Heart right ventricle (tissue), 16 donors: Measurements from ENCODE around the gene MARCKSL1. TPM values are rescaled to one million over a fixed set of nuclear protein-coding genes. Genes with fewer than 3 reads are reported as not detected.
A peak's percentile ranks its signal among the peaks of the same experiment; 100 is the strongest.

Source experiments
- ATAC-seq, 8 donors: fragments of 200-7000 bp; cut with Tn5 transposase; one replicate each; pipeline ENCODE4 v1.9.1; 2020; ENCODE audit warnings: mild to moderate bottlenecking in 8 of 8, moderate library complexity in 8 of 8, moderate number of reproducible peaks in 1 of 8
- DNase-seq, 2 donors: peaks; one replicate each; pipeline ENCODE4 v3.0.0-alpha.2; 2020
- H3K27ac ChIP-seq, 10 donors: fragments of 200-600 bp; sonication (generic) in 2 of 10; one replicate each; pipeline versions ENCODE4 v1.5.0 to v1.8.0; 2020 to 2022; ENCODE audit warnings: mild to moderate bottlenecking in 3 of 10
- H3K27me3 ChIP-seq, 7 donors: fragments of 200-600 bp; one replicate each; pipeline ENCODE4 v1.8.0; 2021 to 2022; ENCODE audit warnings: mild to moderate bottlenecking in 2 of 7
- H3K36me3 ChIP-seq, 9 donors: fragments of 200-600 bp; sonication (generic) in 1 of 9; one replicate each; pipeline versions ENCODE4 v1.5.0 to v1.8.0; 2020 to 2022; ENCODE audit warnings: mild to moderate bottlenecking in 2 of 9
- H3K4me1 ChIP-seq, 9 donors: fragments of 200-600 bp; sonication (generic) in 1 of 9; one replicate each; pipeline versions ENCODE4 v1.5.0 to v1.8.0; 2020 to 2022; ENCODE audit warnings: mild to moderate bottlenecking in 4 of 9
- H3K4me3 ChIP-seq, 10 donors: fragments of 200-600 bp; sonication (generic) in 2 of 10; one replicate each; pipeline versions ENCODE4 v1.5.0 to v1.8.0; 2020 to 2022; ENCODE audit warnings: mild to moderate bottlenecking in 7 of 10, moderate library complexity in 2 of 10
- H3K9me3 ChIP-seq, 11 donors: fragments of 200-600 bp in 10 of 11; sonication (generic) in 2 of 11; one replicate each; pipeline versions ENCODE4 v1.5.0 to v1.8.0; 2013 to 2022; ENCODE audit warnings: mild to moderate bottlenecking in 2 of 11, control low read depth in 1 of 11, moderate library complexity in 1 of 11
- CTCF ChIP-seq, 9 donors: fragments of 200-600 bp; sonication (generic) in 2 of 9; IDR thresholded peaks; one replicate each; pipeline versions ENCODE4 v1.5.0 to v1.8.0; 2021 to 2022; ENCODE audit warnings: antibody characterized with exemption in 9 of 9, mild to moderate bottlenecking in 5 of 9, moderate library complexity in 1 of 9
- WGBS, 2 donors: extraction: QIAGEN DNeasy Blood & Tissue Kit; methylation state at CpG; one replicate each; pipeline ENCODE4 v1.1.7; 2013; ENCODE audit warnings: inconsistent platforms in 1 of 2; 5-methylcytosine and 5-hydroxymethylcytosine counted together
- intact Hi-C, 10 donors: fragments of 100-400 bp; cut with DNase I; formaldehyde crosslinking; loops; one replicate each; pipeline versions ENCODE4 v1.11.1 to v1.14.2; 2022
- polyA plus RNA-seq, 2 donors: library from polyadenylated mRNA; stranded (reverse); fragments of 200-250 nt; gene quantifications; one replicate each; pipeline ENCODE4 v1.2.3, GENCODE V29; 2013
- total RNA-seq, 10 donors: library from RNA; stranded (reverse); fragmentation: NEBNext Ultra II Directional in 3 of 10; extraction: Animal tissue kit (Norgen Biotek cat#: 25700) in 3 of 10; gene quantifications; one replicate each; pipeline versions ENCODE4 v1.2.1 to v1.2.4, GENCODE V29; 2021 to 2023
- donor health status: Arrhythmogenic right ventricular cardiomyopathy.
- donor health status: ischemic (EF 13 %, LVEDD 7.1; RV severe dilation, severe dysfunction).
- donor health status: healthy with polysubstance abuse.
- donor health status: DM: no; HTN: yes; CAD: no.
- donor health status: DM: no; HTN: no; CAD: no.
- donor health status: ischemic (EF 25% LVEDD 6.9; RV normal size, moderate dysfunction).
- donor health status: ischemic (EF 25% LVEDD 5.7; RV mildly dilated, moderate dysfunction).
- donor health status: healthy.
- donor health status: DM: yes; HTN: yes; CAD: no.
- donor health status: Ischemic cardiomyopathy.
- donor health status: ischemic (EF 35%, LVEDD 5.7; RV mildly dilated, moderate dysfunction).
- donor health status: nonischemic (EF 11% LVEDD 7.7; RV severe dilation, severe dysfunction).
- donor health status: DM: yes; HTN: yes; CAD: no.
- donor health status: PGD.
- donor health status: ischemic (EF 29% LVEDD 5.4; RV normal size, mild dysfunction).
- donor health status: nonischemic (EF 23%, LVEDD 6.1; RV moderate dilation, normal function).

The MARCKSL1 gene
- total and polyA plus RNA-seq, 12 donors = 6.3 to 61.1 (median 16.2) TPM

- Histone ChIP-seq H3K36me3 (peaks cover 0 to 76% (median 51%) of the 10 kb centered on the region in 9 donors), H3K9me3 (no peaks in the 10 kb centered on the region), H3K4me3 (no peak overlapping the region), H3K4me1 (peaks cover 7 to 19% (median 16%) of the 10 kb centered on the region in 9 donors), H3K27me3 (peaks cover 0 to 18% (median 0%) of the 10 kb centered on the region in 7 donors), H3K27ac (no peak overlapping the region)
- DNase-seq = no peak
- 84 to 85% methylated on average over 6 of the region's 6 CpGs for WGBS, 2 donors
- no peak for TF ChIP-seq CTCF (IDR thresholded peaks at IDR 0.05)
- intact Hi-C loops = no loop called here
- no peak for ATAC-seq
These were observed 29.4 kb upstream of the MARCKSL1 start for GRCh38 chr1:32365445-32365844.

- intact Hi-C loops = no loop called here
- no peak overlapping the region for H3K27ac ChIP-seq
- H3K4me1 ChIP-seq = peaks cover 7 to 19% (median 16%) of the 10 kb centered on the region in 9 donors
- peaks cover 0 to 73% (median 45%) of the 10 kb centered on the region in 9 donors for H3K36me3 ChIP-seq
- H3K4me3 ChIP-seq = no peak overlapping the region
- no peak for TF ChIP-seq CTCF (IDR thresholded peaks at IDR 0.05)
- no peaks in the 10 kb centered on the region for H3K9me3 ChIP-seq
- ATAC-seq = no peak
- DNase-seq = no peak
- 89 to 91% methylated on average over 5 of the region's 5 CpGs for WGBS, 2 donors
- H3K27me3 ChIP-seq = peaks cover 0 to 18% (median 0%) of the 10 kb centered on the region in 7 donors
These were observed 28.8 kb upstream of the MARCKSL1 start for GRCh38 chr1:32364836-32365235.

- WGBS, 2 donors = 92 to 94% methylated on average over 12 of the region's 12 CpGs
- H3K4me1 ChIP-seq = peaks cover 7 to 19% (median 16%) of the 10 kb centered on the region in 9 donors
- ATAC-seq = no peak
These were observed 27.7 kb upstream of the MARCKSL1 start for GRCh38 chr1:32363713-32364112.

GRCh38 chr1:32362474-32363313 is 26.7 kb upstream of the MARCKSL1 start, which contains the start of the genes FAM229A and TSSK3:
FAM229A (minus strand) TSS chr1:32362485; CDS start chr1:32362091, 394 bp downstream.
TSSK3 (plus strand) TSS chr1:32362539; CDS start chr1:32362702, 163 bp downstream.
- ATAC-seq = peak; percentile 6 to 46 (median 18)

More at GRCh38 chr1:32363713-32364112, 27.7 kb upstream of the MARCKSL1 start:
- no peaks in the 10 kb centered on the region for H3K9me3 ChIP-seq
- H3K36me3 ChIP-seq = peaks cover 0 to 62% (median 34%) of the 10 kb centered on the region in 9 donors
- intact Hi-C loops = no loop called here
- H3K27ac ChIP-seq = no peak overlapping the region
- peaks cover 0 to 18% (median 0%) of the 10 kb centered on the region in 7 donors for H3K27me3 ChIP-seq
- DNase-seq = no peak
- no peak for TF ChIP-seq CTCF (IDR thresholded peaks at IDR 0.05)
- H3K4me3 ChIP-seq = no peak overlapping the region

More at GRCh38 chr1:32362474-32363313, 26.7 kb upstream of the MARCKSL1 start, which contains the start of the genes FAM229A and TSSK3:
- Histone ChIP-seq H3K4me1 (peaks cover 7 to 19% (median 16%) of the 10 kb centered on the region in 9 donors), H3K4me3 (peak within 1 kb of the TSS; percentile 4 to 54 (median 48)), H3K9me3 (no peaks in the 10 kb centered on the region), H3K27ac (peak within 1 kb of the TSS in 7 of 10 donors; percentile 12 to 67 (median 56)), H3K36me3 (peaks cover 0 to 52% (median 23%) of the 10 kb centered on the region in 9 donors), H3K27me3 (peaks cover 0 to 18% (median 0%) of the 10 kb centered on the region in 7 donors)
- intact Hi-C loops = no loop called here
- TF ChIP-seq CTCF (IDR thresholded peaks at IDR 0.05) = no peak
- 51% methylated on average over 17 of the region's 17 CpGs for WGBS, 2 donors
- no peak for DNase-seq
